Liver (tissue), 3 donors: ENCODE measurements around the gene CREBBP.

Source experiments
- EGR1 ChIP-seq, 2 donors: IDR thresholded peaks; 2 replicates each; pipeline ENCODE4 v1.6.1; 2016 to 2018; ENCODE audit warnings: antibody characterized with exemption in 2 of 2, low read depth in 2 of 2
- FOXA1 ChIP-seq: IDR thresholded peaks from 2 replicates; pipeline ENCODE4 v1.6.1; 2016; ENCODE audit warnings: antibody characterized with exemption
- GABPA ChIP-seq, 2 donors: IDR thresholded peaks in 1 of 2; conservative IDR thresholded peaks in 1 of 2; 2 replicates each; pipeline ENCODE4 v1.6.1; 2016; ENCODE audit warnings: antibody characterized with exemption in 2 of 2, mild to moderate bottlenecking in 1 of 2, moderate library complexity in 1 of 2
- JUND ChIP-seq, 2 donors: IDR thresholded peaks; 2 replicates each; pipeline ENCODE4 v1.6.1; 2016; ENCODE audit warnings: antibody characterized with exemption in 2 of 2
- RXRA ChIP-seq, 2 donors: IDR thresholded peaks; 2 replicates each; pipeline ENCODE4 v1.6.1; 2017 to 2018; ENCODE audit warnings: antibody characterized with exemption in 2 of 2, mild to moderate bottlenecking in 1 of 2
- SP1 ChIP-seq: IDR thresholded peaks from 2 replicates; pipeline ENCODE4 v1.6.1; 2018; ENCODE audit warnings: antibody characterized with exemption, mild to moderate bottlenecking
- TAF1 ChIP-seq: conservative IDR thresholded peaks from 2 replicates; pipeline ENCODE4 v1.6.1; 2016; ENCODE audit warnings: antibody characterized with exemption, mild to moderate bottlenecking
- YY1 ChIP-seq: IDR thresholded peaks from 2 replicates; pipeline ENCODE4 v1.6.1; 2016; ENCODE audit warnings: antibody characterized with exemption, mild to moderate bottlenecking
- TF ChIP-seq, protein P1 (sequence below): fragments of 150-350 bp; IDR thresholded peaks from 2 replicates; pipeline ENCODE4 v1.5.1; 2017; ENCODE audit warnings: improper control_type of control experiment, low read depth, low read length; ENCODE audit not compliant: missing input control
- TF ChIP-seq, protein P2 (sequence below): IDR thresholded peaks from 2 replicates; pipeline ENCODE4 v1.6.1; 2016; ENCODE audit warnings: antibody characterized with exemption
- TF ChIP-seq, protein P3 (sequence below): IDR thresholded peaks from 2 replicates; pipeline ENCODE4 v1.6.1; 2016; ENCODE audit warnings: antibody characterized with exemption, mild to moderate bottlenecking
- TF ChIP-seq, protein P4 (sequence below): IDR thresholded peaks from 2 replicates; pipeline ENCODE4 v1.6.1; 2016; ENCODE audit warnings: antibody characterized with exemption
- donor health status: healthy.
- donor health status: healthy.

DNA sequence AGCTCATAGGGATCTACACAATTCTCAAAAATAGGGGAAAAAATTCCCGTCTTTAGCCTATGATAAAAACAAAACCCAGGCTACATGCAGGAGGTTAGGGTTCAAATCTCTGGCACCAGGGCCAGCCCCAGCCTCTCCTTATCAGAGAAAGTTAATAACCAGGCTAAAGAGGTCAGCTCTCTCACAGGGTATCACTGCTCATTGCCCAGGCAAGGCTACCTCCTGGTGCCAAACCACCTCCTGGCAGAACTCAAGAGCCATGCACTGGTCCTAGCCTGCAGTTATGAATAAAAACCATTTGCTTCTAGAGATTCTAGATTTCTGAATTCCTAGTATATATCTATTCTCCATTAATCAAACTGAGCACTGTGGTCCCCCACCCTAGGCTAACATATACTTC lies 65.8 kb downstream of the CREBBP start:
- TF ChIP-seq, protein P1, sequence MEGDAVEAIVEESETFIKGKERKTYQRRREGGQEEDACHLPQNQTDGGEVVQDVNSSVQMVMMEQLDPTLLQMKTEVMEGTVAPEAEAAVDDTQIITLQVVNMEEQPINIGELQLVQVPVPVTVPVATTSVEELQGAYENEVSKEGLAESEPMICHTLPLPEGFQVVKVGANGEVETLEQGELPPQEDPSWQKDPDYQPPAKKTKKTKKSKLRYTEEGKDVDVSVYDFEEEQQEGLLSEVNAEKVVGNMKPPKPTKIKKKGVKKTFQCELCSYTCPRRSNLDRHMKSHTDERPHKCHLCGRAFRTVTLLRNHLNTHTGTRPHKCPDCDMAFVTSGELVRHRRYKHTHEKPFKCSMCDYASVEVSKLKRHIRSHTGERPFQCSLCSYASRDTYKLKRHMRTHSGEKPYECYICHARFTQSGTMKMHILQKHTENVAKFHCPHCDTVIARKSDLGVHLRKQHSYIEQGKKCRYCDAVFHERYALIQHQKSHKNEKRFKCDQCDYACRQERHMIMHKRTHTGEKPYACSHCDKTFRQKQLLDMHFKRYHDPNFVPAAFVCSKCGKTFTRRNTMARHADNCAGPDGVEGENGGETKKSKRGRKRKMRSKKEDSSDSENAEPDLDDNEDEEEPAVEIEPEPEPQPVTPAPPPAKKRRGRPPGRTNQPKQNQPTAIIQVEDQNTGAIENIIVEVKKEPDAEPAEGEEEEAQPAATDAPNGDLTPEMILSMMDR: no peak
- TF ChIP-seq EGR1 (IDR thresholded peaks at IDR 0.05; ENCODE audit: low read depth in 2 of 2): no peak
- TF ChIP-seq, protein P2, sequence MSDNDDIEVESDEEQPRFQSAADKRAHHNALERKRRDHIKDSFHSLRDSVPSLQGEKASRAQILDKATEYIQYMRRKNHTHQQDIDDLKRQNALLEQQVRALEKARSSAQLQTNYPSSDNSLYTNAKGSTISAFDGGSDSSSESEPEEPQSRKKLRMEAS: no peak
- TF ChIP-seq JUND (IDR thresholded peaks at IDR 0.05): no peak
- TF ChIP-seq TAF1: no peak
- TF ChIP-seq GABPA (IDR thresholded peaks at IDR 0.05 in 1 of 2, conservative IDR thresholded peaks at IDR 0.05 in 1 of 2): no peak
- no peak for TF ChIP-seq YY1
- TF ChIP-seq RXRA (IDR thresholded peaks at IDR 0.05): no peak
- TF ChIP-seq, protein P3, sequence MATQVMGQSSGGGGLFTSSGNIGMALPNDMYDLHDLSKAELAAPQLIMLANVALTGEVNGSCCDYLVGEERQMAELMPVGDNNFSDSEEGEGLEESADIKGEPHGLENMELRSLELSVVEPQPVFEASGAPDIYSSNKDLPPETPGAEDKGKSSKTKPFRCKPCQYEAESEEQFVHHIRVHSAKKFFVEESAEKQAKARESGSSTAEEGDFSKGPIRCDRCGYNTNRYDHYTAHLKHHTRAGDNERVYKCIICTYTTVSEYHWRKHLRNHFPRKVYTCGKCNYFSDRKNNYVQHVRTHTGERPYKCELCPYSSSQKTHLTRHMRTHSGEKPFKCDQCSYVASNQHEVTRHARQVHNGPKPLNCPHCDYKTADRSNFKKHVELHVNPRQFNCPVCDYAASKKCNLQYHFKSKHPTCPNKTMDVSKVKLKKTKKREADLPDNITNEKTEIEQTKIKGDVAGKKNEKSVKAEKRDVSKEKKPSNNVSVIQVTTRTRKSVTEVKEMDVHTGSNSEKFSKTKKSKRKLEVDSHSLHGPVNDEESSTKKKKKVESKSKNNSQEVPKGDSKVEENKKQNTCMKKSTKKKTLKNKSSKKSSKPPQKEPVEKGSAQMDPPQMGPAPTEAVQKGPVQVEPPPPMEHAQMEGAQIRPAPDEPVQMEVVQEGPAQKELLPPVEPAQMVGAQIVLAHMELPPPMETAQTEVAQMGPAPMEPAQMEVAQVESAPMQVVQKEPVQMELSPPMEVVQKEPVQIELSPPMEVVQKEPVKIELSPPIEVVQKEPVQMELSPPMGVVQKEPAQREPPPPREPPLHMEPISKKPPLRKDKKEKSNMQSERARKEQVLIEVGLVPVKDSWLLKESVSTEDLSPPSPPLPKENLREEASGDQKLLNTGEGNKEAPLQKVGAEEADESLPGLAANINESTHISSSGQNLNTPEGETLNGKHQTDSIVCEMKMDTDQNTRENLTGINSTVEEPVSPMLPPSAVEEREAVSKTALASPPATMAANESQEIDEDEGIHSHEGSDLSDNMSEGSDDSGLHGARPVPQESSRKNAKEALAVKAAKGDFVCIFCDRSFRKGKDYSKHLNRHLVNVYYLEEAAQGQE: no peak
- TF ChIP-seq SP1: no peak
- TF ChIP-seq, protein P4, sequence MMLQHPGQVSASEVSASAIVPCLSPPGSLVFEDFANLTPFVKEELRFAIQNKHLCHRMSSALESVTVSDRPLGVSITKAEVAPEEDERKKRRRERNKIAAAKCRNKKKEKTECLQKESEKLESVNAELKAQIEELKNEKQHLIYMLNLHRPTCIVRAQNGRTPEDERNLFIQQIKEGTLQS: no peak
- TF ChIP-seq FOXA1: no peak
